CD4-positive, alpha-beta T cell treated with Interleukin-4 for 4 hours (primary cell): ENCODE data around the gene PPP6R3.
A peak's percentile ranks its signal among the peaks of the same experiment; 100 is the strongest.
"Not testable (repeated sequence)": the region's sequence is repeated elsewhere in the genome, so short reads cannot be mapped to it uniquely, and the experiment has no call there.

ENCODE experiments used
- DNase-seq: peaks from one replicate; pipeline ENCODE4 v3.0.0-alpha.2; 2020

Gene PPP6R3

GRCh38 chr11:68460741-68461574, at the start of gene PPP6R3:
Gene PPP6R3, plus strand, starts transcription at chr11:68460752. Its CDS starts 76,913 bp downstream, at chr11:68537665.
- DNase-seq: peak; percentile 15

- DNase-seq: no peak
These were observed 49.0 kb upstream of the PPP6R3 start for GRCh38 chr11:68411501-68411991.

- DNase-seq: no peak
These were observed 47.7 kb upstream of the PPP6R3 start for GRCh38 chr11:68412593-68413475.

GRCh38 chr11:68413591-68413999, 47.0 kb upstream of the PPP6R3 start:
- DNase-seq: no peak

- no peak for DNase-seq
These were observed 45.9 kb upstream of the PPP6R3 start for GRCh38 chr11:68414496-68415221.

GRCh38 chr11:68416070-68416578, 44.4 kb upstream of the PPP6R3 start:
- DNase-seq: no peak

DNA sequence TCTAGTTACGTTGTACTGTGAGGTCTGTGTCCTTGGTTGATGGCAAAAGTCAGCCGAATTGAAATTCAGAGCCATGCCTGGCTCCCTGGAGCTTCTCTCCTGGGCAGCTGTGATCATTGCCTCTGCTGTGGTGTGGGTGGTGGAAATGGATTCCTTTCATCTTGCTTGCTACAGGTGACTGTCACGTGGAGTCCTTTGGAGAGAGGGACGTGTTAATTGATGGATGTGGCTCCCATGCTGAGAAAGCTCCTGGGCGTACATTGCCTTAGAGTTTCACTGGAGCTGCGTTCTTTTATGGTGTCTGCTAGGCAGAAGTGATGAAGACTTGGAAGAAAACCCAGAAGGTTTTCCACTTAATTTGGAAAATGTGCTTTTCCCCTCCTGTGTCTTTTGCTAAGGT, 41.9 kb upstream of the PPP6R3 start:
- DNase-seq: no peak

DNA sequence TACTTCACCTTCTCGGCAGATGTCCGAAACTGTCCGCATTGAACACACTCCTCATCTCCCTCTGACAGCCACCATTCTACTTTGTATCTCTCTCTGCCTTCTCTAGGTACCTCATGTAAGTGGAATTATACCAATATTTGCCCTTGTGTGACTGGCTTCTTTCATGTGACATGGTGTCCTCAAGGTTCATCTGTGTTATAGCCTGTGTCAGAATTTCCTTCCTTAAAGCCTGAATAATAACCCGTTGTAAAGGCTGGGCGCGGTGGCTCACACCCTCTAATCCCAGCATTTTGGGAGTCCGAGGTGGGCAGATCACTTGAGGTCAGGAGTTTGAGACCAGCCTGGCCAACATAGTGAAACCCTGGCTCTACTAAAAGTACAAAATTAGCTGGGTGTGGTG, 40.4 kb upstream of the PPP6R3 start:
- no peak for DNase-seq

DNA sequence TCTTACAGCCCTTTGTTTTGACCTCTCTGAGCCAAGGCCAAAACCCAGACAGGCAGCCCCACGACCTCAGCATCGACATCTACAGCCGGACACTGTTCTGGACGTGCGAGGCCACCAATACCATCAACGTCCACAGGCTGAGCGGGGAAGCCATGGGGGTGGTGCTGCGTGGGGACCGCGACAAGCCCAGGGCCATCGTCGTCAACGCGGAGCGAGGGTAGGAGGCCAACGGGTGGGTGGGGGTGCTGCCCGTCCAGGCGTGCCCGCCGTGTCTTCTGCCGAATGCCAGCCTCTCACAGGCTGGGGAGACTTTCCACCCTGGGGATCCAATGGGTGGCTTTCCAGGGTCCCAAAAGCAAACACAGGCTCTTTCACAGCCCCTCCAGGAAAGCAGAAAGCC, 37.1 kb upstream of the PPP6R3 start:
- DNase-seq: no peak

DNA sequence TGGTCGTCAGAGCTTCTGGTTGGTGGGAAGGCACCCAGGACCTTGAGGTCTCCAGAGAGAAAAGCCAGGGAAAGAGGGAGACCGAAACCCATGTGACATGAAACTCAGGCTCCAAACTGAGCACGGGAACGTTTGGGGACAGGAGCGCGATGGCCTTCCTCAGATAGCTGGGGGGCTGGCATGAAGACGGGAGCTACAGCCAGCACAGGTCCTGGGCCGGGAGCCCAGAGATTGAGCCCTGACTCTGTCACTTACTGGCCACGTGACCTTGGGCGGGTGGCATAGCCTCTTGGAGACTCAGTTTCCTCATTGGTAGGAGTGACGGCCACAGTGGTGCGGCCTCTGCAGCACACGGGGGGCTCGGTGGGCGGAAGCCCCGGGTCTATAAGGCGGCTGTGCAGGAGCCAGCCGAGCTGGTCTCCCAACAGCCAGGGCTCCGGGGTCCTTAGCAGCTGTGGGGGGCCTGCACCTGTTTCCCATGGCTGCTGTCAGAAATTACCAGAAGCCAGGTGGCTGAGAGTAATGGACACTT, 36.4 kb upstream of the PPP6R3 start:
- DNase-seq: no peak

GRCh38 chr11:68424981-68425865, 35.3 kb upstream of the PPP6R3 start:
- no peak for DNase-seq

DNA sequence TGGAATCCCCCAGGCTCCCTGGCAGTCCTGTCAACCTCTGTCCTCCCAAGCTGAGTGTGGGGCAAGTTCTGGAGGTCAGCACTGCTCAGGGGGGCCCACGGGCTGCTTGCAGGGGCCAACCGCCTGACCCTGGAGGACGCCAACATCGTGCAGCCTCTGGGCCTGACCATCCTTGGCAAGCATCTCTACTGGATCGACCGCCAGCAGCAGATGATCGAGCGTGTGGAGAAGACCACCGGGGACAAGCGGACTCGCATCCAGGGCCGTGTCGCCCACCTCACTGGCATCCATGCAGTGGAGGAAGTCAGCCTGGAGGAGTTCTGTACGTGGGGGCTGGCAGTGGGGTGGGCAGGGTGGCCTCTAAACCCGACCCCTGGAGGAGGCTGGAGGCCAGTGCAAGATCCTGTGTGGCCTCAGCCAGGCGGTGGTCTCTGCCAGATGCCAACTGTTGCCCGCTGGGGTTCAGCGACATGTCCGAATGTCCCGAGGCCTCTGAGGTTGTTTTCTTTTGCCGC, 34.6 kb upstream of the PPP6R3 start:
- DNase-seq: no peak

DNA sequence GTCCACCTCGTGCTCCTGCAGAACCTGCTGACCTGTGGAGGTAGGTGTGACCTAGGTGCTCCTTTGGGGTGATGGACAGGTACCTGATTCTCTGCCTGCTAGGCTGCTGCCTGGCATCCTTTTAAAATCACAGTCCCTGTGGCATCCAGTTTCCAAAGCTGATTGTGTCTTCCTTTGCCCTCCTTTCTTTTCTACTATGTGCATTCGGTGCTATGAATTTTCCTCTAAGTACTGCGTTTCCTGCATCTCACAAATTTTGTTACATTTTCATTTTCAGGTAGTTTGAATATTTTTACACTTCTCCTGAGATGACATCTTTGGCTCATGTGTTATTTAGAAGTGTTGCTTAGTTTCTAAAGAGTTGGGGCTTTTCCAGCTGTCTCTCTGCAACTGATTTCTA, 30.9 kb upstream of the PPP6R3 start:
- DNase-seq: no peak

DNA sequence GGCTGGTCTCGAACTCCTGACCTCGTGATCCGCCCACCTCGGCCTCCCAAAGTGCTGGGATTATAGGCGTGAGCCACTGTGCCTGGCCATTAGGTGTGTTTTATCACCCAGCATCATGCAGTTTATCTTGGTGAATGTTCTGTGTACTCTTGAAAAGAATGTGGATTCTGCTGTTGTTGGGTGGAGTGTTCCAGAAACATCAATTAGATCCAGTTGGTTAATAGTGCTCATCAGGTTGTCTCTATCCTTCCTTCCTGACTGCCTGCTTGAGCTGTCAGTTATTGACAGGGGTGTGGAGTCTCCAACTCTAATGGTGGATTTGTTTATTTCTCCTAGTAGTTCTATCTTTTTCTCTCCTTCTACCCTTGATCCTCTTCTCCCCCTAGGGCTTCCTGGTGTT, 30.2 kb upstream of the PPP6R3 start:
- no peak for DNase-seq

GRCh38 chr11:68430801-68431200, 29.8 kb upstream of the PPP6R3 start:
- DNase-seq: no peak

GRCh38 chr11:68431984-68432645, 28.4 kb upstream of the PPP6R3 start:
- no peak for DNase-seq

GRCh38 chr11:68432874-68433273, 27.7 kb upstream of the PPP6R3 start:
- DNase-seq: no peak

DNA sequence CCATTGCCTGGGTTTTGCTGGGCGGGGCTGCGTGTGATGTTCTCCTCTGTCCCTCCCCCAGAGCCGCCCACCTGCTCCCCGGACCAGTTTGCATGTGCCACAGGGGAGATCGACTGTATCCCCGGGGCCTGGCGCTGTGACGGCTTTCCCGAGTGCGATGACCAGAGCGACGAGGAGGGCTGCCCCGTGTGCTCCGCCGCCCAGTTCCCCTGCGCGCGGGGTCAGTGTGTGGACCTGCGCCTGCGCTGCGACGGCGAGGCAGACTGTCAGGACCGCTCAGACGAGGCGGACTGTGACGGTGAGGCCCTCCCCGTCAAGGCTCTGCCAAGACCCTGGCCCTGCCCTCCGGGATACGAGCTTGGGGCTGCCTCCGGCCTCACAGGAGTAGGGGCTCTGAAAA, 27.0 kb upstream of the PPP6R3 start:
- no peak for DNase-seq

GRCh38 chr11:68434159-68434558, 26.4 kb upstream of the PPP6R3 start:
- not testable (repeated sequence) for DNase-seq

GRCh38 chr11:68436162-68436888, 24.2 kb upstream of the PPP6R3 start:
- no peak for DNase-seq
